Right lobe of liver (tissue), 4 donors: ENCODE results near the gene PLPP6.

Experiments
- CTCF ChIP-seq, 4 donors: fragments of 200-600 bp in 3 of 4; fragments of 450-650 bp in 1 of 4; IDR thresholded peaks; one replicate each; pipeline versions ENCODE4 v1.5.1 to v1.8.0; 2016 to 2022; ENCODE audit warnings: antibody characterized with exemption in 4 of 4, mild to moderate bottlenecking in 2 of 4
- POLR2A ChIP-seq: fragments of 450-650 bp; IDR thresholded peaks from one replicate; pipeline ENCODE4 v1.6.1; 2017; ENCODE audit warnings: antibody characterized with exemption, mild to moderate bottlenecking
- donor health status: DM: no; HTN: no; CAD: no.
- donor health status: DM: no; HTN: no; CAD: no.
- donor health status: DM: no; HTN: yes; CAD: no.

GRCh38 chr9:4700932-4701331, 38.8 kb downstream of the PLPP6 start:
- TF ChIP-seq CTCF (IDR thresholded peaks at IDR 0.05) (no peak), POLR2A (no peak)
